Neural cell (in vitro differentiated cells): ENCODE results near the gene HENMT1.

Experiments used
- CTCF ChIP-seq: fragments of 450-650 bp; IDR thresholded peaks from 2 replicates; pipeline ENCODE4 v1.5.1; 2014; ENCODE audit warnings: antibody characterized with exemption, mild to moderate bottlenecking, moderate library complexity; ENCODE audit not compliant: poor library complexity, severe bottlenecking
- EP300 ChIP-seq: fragments of 450-650 bp; conservative IDR thresholded peaks from 2 replicates; pipeline ENCODE4 v1.6.1; 2014; ENCODE audit warnings: antibody characterized with exemption, mild to moderate bottlenecking, moderate library complexity; ENCODE audit not compliant: poor library complexity, severe bottlenecking
- MXI1 ChIP-seq: fragments of 450-650 bp; conservative IDR thresholded peaks from 2 replicates; pipeline ENCODE4 v1.6.1; 2014; ENCODE audit warnings: antibody characterized with exemption, mild to moderate bottlenecking; ENCODE audit not compliant: poor library complexity, severe bottlenecking
- POLR2AphosphoS5 ChIP-seq: IDR thresholded peaks from 2 replicates; pipeline ENCODE4 v1.6.1; 2012
- RAD21 ChIP-seq: fragments of 450-650 bp; conservative IDR thresholded peaks from 2 replicates; pipeline ENCODE4 v1.6.1; 2014; ENCODE audit warnings: antibody characterized with exemption, mild to moderate bottlenecking, moderate library complexity
- SMC3 ChIP-seq: fragments of 450-650 bp; conservative IDR thresholded peaks from 2 replicates; pipeline ENCODE4 v1.6.1; 2014; ENCODE audit warnings: antibody characterized with exemption, mild to moderate bottlenecking, moderate library complexity; ENCODE audit not compliant: poor library complexity

- TF ChIP-seq CTCF (no peak), RAD21 (no peak), EP300 (no peak), POLR2AphosphoS5 (no peak), MXI1 (no peak), SMC3 (no peak)
Observed at GRCh38 chr1:108708691-108709660, 48.1 kb upstream of the HENMT1 start.
